K562 (cell line): ENCODE results near the gene STON2. TPM values are rescaled to one million over a fixed set of nuclear protein-coding genes. Genes with fewer than 3 reads are reported as not detected.

Experiments
- ARID1B ChIP-seq: fragments of 450-650 bp; IDR thresholded peaks from 2 replicates; pipeline ENCODE4 v1.6.1; 2016; ENCODE audit warnings: antibody characterized with exemption, mild to moderate bottlenecking, inconsistent platforms
- CHD1 ChIP-seq: fragments of 200-600 bp; sonication (generic); IDR thresholded peaks from one replicate; pipeline ENCODE4 v1.6.1; 2012; ENCODE audit warnings: mild to moderate bottlenecking, moderate library complexity, low read length, inconsistent platforms
- CREB1 ChIP-seq, 2 experiments: sonication (generic) in 1 of 2; formaldehyde crosslinking in 1 of 2; IDR thresholded peaks; 2 replicates each; pipeline versions ENCODE4 v1.6.1 to v1.8.0; 2012 to 2022; ENCODE audit warnings: inconsistent platforms in 1 of 2, mild to moderate bottlenecking in 1 of 2, missing genetic modification reagents in 1 of 2, moderate library complexity in 1 of 2
- CREM ChIP-seq: IDR thresholded peaks from 2 replicates; pipeline ENCODE4 v1.6.1; 2014; ENCODE audit warnings: antibody characterized with exemption, low read depth
- FOXJ3 ChIP-seq: sonication (generic); formaldehyde crosslinking; IDR thresholded peaks from 2 replicates; pipeline ENCODE4 v1.4.0; 2020; ENCODE audit warnings: mild to moderate bottlenecking, missing genetic modification reagents
- GTF2A2 ChIP-seq: IDR thresholded peaks from 2 replicates; pipeline ENCODE4 v1.6.1; 2016; ENCODE audit warnings: mild to moderate bottlenecking, missing genetic modification characterization, missing compliant biosample characterization
- HDGF ChIP-seq: fragments of 450-650 bp; IDR thresholded peaks from 2 replicates; pipeline ENCODE4 v1.6.1; 2016
- HLTF ChIP-seq: fragments of 450-650 bp; IDR thresholded peaks from 2 replicates; pipeline ENCODE4 v1.6.1; 2016
- KAT2B ChIP-seq: IDR thresholded peaks from one replicate; pipeline ENCODE4 v1.6.1; 2012; ENCODE audit warnings: low read depth, mild to moderate bottlenecking, control low read depth, inconsistent platforms, low read length, moderate library complexity
- POLR3G ChIP-seq: IDR thresholded peaks from 2 replicates; pipeline ENCODE4 v1.6.1; 2011; ENCODE audit not compliant: insufficient read length, insufficient replicate concordance; ENCODE audit errors: extremely low read depth
- RBM34 ChIP-seq: fragments of 200-400 bp; formaldehyde crosslinking; IDR thresholded peaks from 2 replicates; pipeline ENCODE4 v1.6.1; 2018; ENCODE audit warnings: low read length, borderline replicate concordance; ENCODE audit not compliant: insufficient read depth
- RCOR1 ChIP-seq, 2 experiments: IDR thresholded peaks; 2 replicates each; pipeline ENCODE4 v1.6.1; 2012; ENCODE audit warnings: low read depth in 2 of 2, low read length in 2 of 2, borderline replicate concordance in 1 of 2, improper control_type of control experiment in 1 of 2
- TCF3 ChIP-seq: sonication (generic); formaldehyde crosslinking; IDR thresholded peaks from 2 replicates; pipeline ENCODE4 v1.4.0; 2020; ENCODE audit warnings: mild to moderate bottlenecking, missing genetic modification reagents
- TGIF2 ChIP-seq: sonication (generic); formaldehyde crosslinking; IDR thresholded peaks from 2 replicates; pipeline ENCODE4 v1.8.1; 2022; ENCODE audit warnings: mild to moderate bottlenecking, missing genetic modification reagents, moderate library complexity
- ZBTB5 ChIP-seq: fragments of 450-650 bp; IDR thresholded peaks from 2 replicates; pipeline ENCODE4 v1.6.1; 2017; ENCODE audit warnings: antibody characterized with exemption
- ZNF140 ChIP-seq: fragments of 250-450 bp; sonication (Bioruptor Pico); IDR thresholded peaks from 2 replicates; pipeline ENCODE4 v1.8.0; 2021; ENCODE audit warnings: moderate library complexity, mild to moderate bottlenecking, inconsistent platforms
- ZNF212 ChIP-seq: fragments of 450-650 bp; formaldehyde crosslinking; IDR thresholded peaks from 2 replicates; pipeline ENCODE4 v1.4.0; 2020; ENCODE audit warnings: mild to moderate bottlenecking
- ZNF695 ChIP-seq: fragments of 450-650 bp; formaldehyde crosslinking; IDR thresholded peaks from 2 replicates; pipeline ENCODE4 v1.4.0; 2020; ENCODE audit warnings: mild to moderate bottlenecking, moderate library complexity
- ZNF785 ChIP-seq: fragments of 250-450 bp; sonication (Bioruptor Pico); IDR thresholded peaks from 2 replicates; pipeline ENCODE4 v1.4.0; 2020; ENCODE audit warnings: mild to moderate bottlenecking
- polyA plus RNA-seq, 8 experiments: library from polyadenylated mRNA; depleted of rRNA in 4 of 8; stranded (reverse) in 5 of 8; unstranded in 3 of 8; fragments of >200 nt; fragmentation: Nextera tagmentation in 2 of 8; fragmentation: Illumina TruSeq in 1 of 8; extraction: Ambion mirVana in 2 of 8; extraction: Trizol in 1 of 8; gene quantifications; 2 replicates each; pipeline versions ENCODE4 v1.2.1 to v1.2.3, GENCODE V29; 2011 to 2014; ENCODE audit warnings: inconsistent platforms in 1 of 8, missing spikeins in 1 of 8
- total RNA-seq, 7 experiments: library from RNA; depleted of rRNA in 6 of 7; stranded (reverse); fragments of >200 nt in 6 of 7; fragmentation: Illumina TruSeq in 2 of 7; extraction: Trizol in 2 of 7; gene quantifications; 2 replicates each; pipeline versions ENCODE4 v1.2.1 to v1.2.3, GENCODE V29; 2011 to 2021; ENCODE audit warnings: low replicate concordance in 1 of 7
- TF ChIP-seq, protein P1 (sequence below): sonication (generic); formaldehyde crosslinking; IDR thresholded peaks from 2 replicates; pipeline ENCODE4 v1.4.0; 2020; ENCODE audit warnings: mild to moderate bottlenecking, missing genetic modification reagents
- TF ChIP-seq, protein P2 (sequence below): fragments of 250-450 bp; sonication (Bioruptor Pico); IDR thresholded peaks from 2 replicates; pipeline ENCODE4 v1.8.0; 2022; ENCODE audit warnings: inconsistent platforms, mild to moderate bottlenecking, moderate library complexity, borderline replicate concordance
- TF ChIP-seq, protein P3 (sequence below), 2 experiments: IDR thresholded peaks in 1 of 2; conservative IDR thresholded peaks in 1 of 2; 2 replicates each; pipeline ENCODE4 v1.6.1; 2016; ENCODE audit warnings: low read depth in 2 of 2, mild to moderate bottlenecking in 1 of 2, missing compliant biosample characterization in 1 of 2, missing genetic modification characterization in 1 of 2, moderate library complexity in 1 of 2

The STON2 gene
- total and polyA plus RNA-seq, 9 of the 15 experiments (the other 6 are each of a cell fraction or from before 2014, with no cell fraction given), result 7.8 to 99.3 (median 53.5) TPM

DNA sequence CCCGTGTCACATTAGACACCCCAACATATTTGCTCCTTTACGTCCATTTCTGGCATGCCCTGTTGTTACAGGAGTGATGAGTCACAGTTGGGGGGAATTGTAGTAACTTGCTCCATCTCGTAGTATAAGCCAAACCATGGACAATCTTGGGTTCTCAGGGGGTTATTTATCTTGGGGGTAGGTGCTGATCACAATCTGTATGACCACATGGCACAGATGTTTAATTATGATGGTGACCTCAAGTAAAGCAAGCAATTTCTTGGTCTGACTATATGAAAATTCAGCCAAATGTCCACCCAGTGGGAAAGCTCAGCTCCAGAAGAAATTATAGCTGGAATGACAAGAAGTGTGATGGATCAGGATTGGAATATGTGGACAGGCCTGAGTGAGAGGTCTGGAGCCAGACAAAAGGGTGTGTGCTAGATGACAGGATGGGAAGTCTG is 32.1 kb upstream of the STON2 start (continued):
- no peak for TF ChIP-seq ZBTB5
- no peak for TF ChIP-seq CREB1 (IDR thresholded peaks at IDR 0.05)
- TF ChIP-seq CREB1 (CRISPR knock-in tag; IDR thresholded peaks at IDR 0.05), result no peak
- no peak for TF ChIP-seq ZNF140
- TF ChIP-seq, protein P1, sequence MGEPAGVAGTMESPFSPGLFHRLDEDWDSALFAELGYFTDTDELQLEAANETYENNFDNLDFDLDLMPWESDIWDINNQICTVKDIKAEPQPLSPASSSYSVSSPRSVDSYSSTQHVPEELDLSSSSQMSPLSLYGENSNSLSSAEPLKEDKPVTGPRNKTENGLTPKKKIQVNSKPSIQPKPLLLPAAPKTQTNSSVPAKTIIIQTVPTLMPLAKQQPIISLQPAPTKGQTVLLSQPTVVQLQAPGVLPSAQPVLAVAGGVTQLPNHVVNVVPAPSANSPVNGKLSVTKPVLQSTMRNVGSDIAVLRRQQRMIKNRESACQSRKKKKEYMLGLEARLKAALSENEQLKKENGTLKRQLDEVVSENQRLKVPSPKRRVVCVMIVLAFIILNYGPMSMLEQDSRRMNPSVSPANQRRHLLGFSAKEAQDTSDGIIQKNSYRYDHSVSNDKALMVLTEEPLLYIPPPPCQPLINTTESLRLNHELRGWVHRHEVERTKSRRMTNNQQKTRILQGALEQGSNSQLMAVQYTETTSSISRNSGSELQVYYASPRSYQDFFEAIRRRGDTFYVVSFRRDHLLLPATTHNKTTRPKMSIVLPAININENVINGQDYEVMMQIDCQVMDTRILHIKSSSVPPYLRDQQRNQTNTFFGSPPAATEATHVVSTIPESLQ (CRISPR knock-in tag), result no peak
- TF ChIP-seq, protein P2, sequence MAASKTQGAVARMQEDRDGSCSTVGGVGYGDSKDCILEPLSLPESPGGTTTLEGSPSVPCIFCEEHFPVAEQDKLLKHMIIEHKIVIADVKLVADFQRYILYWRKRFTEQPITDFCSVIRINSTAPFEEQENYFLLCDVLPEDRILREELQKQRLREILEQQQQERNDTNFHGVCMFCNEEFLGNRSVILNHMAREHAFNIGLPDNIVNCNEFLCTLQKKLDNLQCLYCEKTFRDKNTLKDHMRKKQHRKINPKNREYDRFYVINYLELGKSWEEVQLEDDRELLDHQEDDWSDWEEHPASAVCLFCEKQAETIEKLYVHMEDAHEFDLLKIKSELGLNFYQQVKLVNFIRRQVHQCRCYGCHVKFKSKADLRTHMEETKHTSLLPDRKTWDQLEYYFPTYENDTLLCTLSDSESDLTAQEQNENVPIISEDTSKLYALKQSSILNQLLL (CRISPR knock-in tag), result no peak
- TF ChIP-seq RCOR1 (IDR thresholded peaks at IDR 0.05; ENCODE audit: borderline replicate concordance in 1 of 2, low read depth in 2 of 2, low read length in 2 of 2), result peak in 1 of 2 experiments; percentile 13; a peak in 1 of 4 replicates
- no peak for TF ChIP-seq RBM34
- TF ChIP-seq GTF2A2, result no peak
- TF ChIP-seq TGIF2, result no peak
- no peak for TF ChIP-seq ZNF695 (CRISPR knock-in tag)
- no peak for TF ChIP-seq CHD1
- TF ChIP-seq TCF3 (CRISPR knock-in tag), result peak; percentile 68
- no peak for TF ChIP-seq KAT2B
- TF ChIP-seq POLR3G, result no peak
- TF ChIP-seq HLTF, result no peak
- no peak for TF ChIP-seq ZNF212 (CRISPR knock-in tag)
- TF ChIP-seq HDGF, result no peak
- TF ChIP-seq CREM, result peak; percentile 15; the same call in 1 of the 2 replicates
- TF ChIP-seq ZNF785 (CRISPR knock-in tag), result no peak
- no peak for TF ChIP-seq FOXJ3 (CRISPR knock-in tag)
- TF ChIP-seq, protein P3, sequence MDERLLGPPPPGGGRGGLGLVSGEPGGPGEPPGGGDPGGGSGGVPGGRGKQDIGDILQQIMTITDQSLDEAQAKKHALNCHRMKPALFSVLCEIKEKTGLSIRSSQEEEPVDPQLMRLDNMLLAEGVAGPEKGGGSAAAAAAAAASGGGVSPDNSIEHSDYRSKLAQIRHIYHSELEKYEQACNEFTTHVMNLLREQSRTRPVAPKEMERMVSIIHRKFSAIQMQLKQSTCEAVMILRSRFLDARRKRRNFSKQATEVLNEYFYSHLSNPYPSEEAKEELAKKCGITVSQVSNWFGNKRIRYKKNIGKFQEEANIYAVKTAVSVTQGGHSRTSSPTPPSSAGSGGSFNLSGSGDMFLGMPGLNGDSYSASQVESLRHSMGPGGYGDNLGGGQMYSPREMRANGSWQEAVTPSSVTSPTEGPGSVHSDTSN (CRISPR knock-in tag; IDR thresholded peaks at IDR 0.05; ENCODE audit: low read depth), result no peak
- TF ChIP-seq, protein P3 (tag; conservative IDR thresholded peaks at IDR 0.05; ENCODE audit: low read depth), result no peak
- peak; percentile 76 for TF ChIP-seq ARID1B
